Mammary epithelial cell (primary cell): ENCODE results near the gene GALNTL6.

Experiments
- CTCF ChIP-seq, 2 donors: IDR thresholded peaks in 1 of 2; conservative IDR thresholded peaks in 1 of 2; 2 replicates each; pipeline ENCODE4 v1.5.1; 2011 to 2012; ENCODE audit warnings: inconsistent platforms in 2 of 2, low read length in 2 of 2, mild to moderate bottlenecking in 2 of 2, control low read depth in 1 of 2, low read depth in 1 of 2; ENCODE audit not compliant: insufficient read depth in 1 of 2; ENCODE audit errors: extremely low read depth in 1 of 2
- EZH2 ChIP-seq: IDR thresholded peaks from 2 replicates; pipeline ENCODE4 v1.6.1; 2012; ENCODE audit warnings: low read length, inconsistent platforms, borderline replicate concordance

- no peak for TF ChIP-seq CTCF (conservative IDR thresholded peaks at IDR 0.05 in 1 of 2, IDR thresholded peaks at IDR 0.05 in 1 of 2; ENCODE audit: extremely low read depth in 1 of 2, insufficient read depth in 1 of 2, low read depth in 1 of 2, low read length in 2 of 2)
- TF ChIP-seq EZH2 = no peak
Measured at GRCh38 chr4:172050911-172051310, 237.7 kb downstream of the GALNTL6 start.
